HG02870 (cell line): Measurements from ENCODE around the gene RCE1.
"Not testable (repeated sequence)": the region's sequence is repeated elsewhere in the genome, so short reads cannot be mapped to it uniquely, and the experiment has no call there.

Source experiments
- ATAC-seq: cut with Tn5 transposase; IDR thresholded peaks from one replicate; pipeline ENCODE4 v1.9.1; 2021; ENCODE audit warnings: mild to moderate bottlenecking, moderate library complexity; ENCODE audit not compliant: unreplicated experiment

RCE1 gene, protein sequence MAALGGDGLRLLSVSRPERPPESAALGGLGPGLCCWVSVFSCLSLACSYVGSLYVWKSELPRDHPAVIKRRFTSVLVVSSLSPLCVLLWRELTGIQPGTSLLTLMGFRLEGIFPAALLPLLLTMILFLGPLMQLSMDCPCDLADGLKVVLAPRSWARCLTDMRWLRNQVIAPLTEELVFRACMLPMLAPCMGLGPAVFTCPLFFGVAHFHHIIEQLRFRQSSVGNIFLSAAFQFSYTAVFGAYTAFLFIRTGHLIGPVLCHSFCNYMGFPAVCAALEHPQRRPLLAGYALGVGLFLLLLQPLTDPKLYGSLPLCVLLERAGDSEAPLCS

DNA sequence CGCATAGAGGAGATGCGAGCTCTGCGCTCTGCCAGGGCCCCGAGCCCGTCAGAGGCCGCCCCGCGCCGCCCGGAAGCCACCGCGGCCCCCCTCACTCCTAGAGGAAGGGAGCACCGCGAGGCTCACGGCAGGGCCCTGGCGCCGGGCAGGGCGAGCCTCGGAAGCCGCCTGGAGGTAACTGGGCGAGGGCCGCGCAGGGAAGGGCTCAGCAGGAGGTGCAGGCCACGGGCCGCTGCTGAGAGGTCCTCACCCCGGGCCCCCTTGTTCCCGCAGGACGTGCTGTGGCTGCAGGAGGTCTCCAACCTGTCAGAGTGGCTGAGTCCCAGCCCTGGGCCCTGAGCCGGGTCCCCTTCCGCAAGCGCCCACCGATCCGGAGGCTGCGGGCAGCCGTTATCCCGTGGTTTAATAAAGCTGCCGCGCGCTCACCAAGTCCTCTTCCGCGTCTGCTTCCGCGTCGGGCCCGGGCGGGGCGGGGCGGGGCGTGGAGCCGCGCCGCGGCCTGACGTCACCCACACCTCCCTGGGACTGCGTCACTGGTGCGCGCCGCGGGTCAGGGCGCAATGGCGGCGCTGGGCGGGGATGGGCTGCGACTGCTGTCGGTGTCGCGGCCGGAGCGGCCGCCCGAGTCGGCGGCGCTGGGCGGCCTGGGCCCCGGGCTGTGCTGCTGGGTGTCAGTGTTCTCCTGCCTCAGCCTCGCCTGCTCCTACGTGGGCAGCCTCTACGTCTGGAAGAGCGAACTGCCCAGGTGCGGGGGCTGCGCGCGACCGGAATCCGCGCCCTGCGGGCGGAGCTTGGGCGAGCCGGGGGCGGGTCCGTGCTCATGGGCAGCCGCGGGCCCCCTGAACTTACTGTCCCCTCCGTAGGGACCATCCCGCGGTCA is at the start of gene RCE1:
Gene RCE1, plus strand, starts transcription at position 546 of the 880 bp plus-strand sequence. Its CDS starts 15 bp downstream, at position 561.
- ATAC-seq = peak; percentile 68

DNA sequence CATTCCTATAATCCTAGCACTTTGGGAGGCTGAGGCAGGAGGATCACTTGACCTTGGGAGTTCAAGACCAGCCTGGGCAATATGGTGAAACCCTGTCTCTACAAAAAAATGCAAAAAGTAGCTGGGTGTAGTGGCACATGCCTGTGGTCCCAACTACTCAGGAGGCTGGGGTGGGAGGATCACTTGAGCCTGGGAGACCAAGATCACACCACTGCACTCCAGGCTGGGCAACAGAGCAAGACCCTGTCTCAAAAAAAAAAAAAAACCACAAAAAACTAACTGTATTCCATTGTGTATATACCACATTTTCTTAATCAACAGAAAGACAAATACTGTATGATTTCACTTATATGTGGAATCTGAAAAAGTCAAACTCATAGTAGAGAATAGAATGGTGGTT is 43.4 kb upstream of the RCE1 start:
- ATAC-seq = not testable (repeated sequence)

DNA sequence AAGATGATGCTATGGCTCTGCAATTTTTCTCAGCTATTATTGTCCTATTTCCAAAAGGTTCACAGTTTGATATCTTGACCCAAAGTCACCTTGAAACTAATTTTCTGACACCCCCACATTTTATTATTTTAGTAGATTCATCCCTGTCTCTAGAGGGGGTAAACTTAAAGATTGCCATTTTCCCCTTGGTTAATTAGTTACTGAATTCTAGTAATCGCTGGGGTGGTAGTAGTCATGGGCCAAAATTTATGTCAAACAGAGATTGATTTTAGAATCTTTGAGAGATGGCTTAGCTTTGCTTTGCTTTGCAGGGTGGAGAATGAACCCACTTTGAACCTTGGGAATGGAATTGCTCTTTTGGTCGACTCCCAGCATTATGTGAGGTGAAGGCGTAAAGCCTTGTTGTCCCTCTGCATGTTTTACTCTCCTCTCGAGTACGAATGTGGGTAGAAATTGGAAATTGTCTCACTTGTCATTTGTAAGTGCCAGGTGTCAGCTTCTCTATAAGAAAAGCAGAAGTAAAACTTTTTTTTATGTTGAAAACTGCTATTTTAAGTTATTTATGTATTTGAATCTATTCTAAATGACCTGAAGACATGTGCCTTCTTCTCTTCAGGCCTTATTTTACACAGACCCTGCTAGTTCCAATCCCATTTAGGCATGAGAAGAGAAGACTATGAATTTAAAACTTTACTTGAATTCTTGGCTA is 42.4 kb upstream of the RCE1 start:
- no peak for ATAC-seq

DNA sequence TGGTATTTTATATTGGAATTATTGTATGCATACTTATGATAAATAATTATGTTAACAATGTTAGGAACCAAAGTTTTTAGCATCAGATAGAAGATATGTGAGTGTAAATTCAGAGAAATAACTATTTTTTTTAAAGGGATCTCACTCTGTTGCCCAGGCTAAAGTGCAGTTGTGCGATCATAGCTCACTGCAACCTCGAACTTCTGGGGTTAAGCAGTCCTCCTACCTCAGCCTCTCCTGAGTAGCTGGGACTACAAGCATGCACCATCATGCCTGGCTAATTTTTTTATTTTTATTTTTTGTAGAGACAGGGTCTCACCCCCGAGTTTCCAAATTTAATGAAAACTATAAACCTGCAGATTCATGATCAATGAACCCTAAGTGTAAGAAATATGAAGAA is 33.6 kb upstream of the RCE1 start:
- ATAC-seq = no peak

DNA sequence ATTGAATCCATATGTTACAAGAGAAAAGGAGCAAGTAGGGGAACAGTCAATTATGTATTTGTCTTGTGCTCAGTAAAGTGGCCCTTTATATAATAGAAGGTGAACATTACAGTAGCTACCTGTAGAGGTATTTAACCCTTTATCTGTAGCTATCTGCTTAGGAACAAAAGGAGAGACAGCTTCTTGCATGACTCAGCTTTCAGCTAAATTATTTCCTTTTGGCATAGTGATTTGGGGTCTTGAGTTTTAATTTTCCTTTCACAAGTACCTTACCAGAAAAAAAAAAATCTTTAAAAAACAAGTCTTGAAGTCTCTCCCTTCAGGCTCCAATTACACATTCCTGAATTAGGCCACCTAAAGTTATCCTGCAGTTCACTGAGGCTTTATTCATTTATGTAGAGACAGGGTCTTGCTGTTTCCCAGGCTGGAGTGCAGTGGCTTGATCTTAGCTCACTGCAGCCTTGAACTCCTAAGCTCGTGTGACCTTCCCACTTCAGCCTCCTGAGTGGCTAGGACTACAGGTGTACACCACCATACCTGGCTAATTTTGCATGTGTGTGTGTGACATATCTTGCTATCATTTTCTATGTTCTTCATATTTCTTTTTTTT is 32.6 kb upstream of the RCE1 start:
- ATAC-seq = no peak

DNA sequence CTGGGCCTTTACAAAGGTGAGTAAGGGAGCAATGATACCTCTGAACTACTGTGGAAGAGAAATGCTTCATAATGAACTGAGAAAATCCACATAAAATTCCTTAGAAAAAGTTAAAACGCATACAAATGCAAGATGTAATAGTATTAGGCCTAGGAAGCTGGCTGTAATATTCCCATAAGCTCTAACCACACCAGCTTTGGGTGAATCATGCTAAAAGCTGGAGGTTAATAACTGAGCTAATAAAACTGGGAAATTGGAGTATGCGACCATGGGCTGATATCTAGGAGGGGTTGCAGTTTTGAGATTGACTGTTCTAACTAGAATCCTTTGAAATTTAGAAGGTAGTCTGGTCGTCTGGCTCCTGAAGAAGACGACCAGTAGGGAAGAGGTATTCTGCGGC is 28.6 kb upstream of the RCE1 start:
- no peak for ATAC-seq

DNA sequence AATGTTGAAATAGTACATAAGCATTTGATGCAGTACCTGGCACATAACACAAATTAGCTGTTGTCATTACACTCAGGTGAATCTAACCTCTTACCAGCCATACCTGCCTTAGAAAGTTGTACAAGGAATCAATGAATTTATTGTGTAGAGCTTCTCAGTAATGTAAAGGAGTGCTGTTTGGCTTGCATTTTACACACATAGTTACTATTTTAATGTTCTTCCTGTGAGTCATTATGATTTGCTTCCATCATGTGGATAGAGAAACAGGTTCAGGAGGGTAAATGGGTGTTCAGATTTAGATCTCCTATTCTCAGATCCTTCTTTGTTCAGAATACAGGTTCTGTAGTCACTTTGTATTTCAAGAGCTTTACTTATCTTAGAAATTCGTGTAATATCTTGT is 27.6 kb upstream of the RCE1 start:
- no peak for ATAC-seq

DNA sequence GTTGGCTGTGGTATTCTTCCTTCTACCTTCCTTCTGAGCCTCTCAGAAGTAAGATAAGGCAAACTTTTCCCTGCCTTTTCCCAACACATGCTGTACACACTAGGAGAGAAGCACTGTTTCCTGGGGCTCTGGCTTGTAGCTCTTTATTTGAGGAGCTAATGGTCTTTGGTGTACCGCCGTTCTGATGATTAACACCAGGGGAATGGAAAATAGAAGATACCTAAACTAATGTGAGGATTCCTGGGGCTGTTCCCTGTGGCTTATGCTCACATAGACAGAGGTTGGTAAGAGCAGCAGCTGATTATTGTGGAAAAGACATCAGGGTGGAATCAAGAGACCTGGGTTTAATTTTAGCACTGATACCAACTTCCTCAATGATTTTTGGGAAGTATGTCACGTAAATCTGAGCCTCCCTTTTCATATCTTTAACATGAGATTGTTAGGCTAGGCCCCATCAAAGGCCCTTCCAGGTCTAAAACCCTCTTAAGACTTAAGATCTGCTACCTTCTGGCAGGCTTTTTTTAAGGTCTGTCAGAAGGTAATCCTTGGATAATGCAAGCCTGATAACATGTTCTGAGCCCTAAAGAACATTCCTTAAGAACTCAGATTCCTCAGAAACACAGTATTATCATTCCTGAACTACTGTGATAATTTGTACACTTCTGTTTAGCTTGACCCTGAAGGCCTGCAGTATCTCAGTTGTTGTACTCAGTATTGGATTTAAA is 24.8 kb upstream of the RCE1 start:
- ATAC-seq = no peak

DNA sequence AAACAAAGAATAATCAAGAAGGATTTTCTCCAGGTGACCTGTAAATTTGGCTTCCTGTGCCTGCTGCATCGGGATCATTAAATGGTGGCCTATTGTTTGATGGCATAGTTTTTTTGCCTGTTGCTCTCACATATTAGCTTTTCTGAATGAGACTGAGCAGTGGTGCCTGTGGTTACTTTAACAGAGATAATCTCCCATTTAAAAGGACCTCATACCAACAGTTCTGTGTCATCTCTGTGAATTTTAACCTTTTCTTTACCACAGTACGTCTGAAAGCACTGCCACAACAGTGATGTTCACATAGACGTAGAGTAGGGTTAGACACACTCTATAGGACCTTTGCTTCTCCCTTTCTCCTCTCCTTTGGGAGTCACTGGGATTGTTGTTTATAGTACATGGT is 22.9 kb upstream of the RCE1 start:
- ATAC-seq = no peak

DNA sequence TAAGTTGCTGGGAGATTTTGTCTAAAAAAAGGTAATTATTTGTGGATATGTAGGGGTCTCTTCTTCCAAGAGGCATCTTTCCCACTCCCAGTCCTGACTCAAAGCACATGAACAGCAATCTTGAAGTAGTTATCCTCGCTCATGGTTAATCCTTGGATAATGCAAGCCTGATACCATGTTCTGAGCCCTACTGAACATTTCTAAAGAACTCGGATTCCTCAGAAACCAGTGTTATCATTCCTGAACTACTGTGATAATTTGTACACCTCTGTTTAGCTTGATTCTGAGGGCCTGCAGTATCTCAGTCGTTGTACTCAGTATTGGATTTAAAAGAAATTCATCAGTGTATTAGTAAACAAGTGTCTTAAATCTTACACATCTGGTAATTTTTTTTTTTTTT is 22.3 kb upstream of the RCE1 start:
- no peak for ATAC-seq

DNA sequence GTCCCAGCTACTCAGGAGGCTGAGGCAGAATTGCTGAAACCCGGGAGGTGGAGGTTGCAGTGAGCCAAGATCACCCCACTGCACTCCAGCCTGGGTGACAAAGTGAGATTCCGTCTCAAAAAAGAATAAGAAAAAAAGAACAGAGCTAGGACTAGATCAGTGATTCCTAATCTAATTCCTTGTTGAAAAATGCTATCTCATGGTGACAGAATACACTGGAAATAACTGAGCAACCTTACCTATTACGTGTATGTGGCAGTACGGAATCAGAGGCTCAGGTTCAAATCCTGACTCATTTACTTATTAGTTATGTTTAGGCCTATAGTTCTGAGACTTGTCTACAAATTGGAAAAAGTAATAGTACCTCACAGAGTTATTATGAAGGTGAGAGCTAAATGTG is 19.5 kb upstream of the RCE1 start:
- ATAC-seq = no peak

DNA sequence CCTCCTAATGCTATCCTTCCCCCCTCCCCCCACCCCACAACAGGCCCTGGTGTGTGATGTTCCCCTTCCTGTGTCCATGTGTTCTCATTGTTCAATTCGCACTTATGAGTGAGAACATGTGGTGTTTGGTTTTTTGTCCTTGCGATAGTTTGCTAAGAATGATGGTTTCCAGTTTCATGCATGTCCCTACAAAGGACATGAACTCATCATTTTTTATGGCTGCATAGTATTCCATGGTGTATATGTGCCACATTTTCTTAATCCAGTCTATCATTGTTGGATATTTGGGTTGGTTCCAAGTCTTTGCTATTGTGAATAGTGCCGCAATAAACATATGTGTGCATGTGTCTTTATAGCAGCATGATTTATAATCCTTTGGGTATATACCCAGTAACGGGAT is 18.7 kb upstream of the RCE1 start:
- not testable (repeated sequence) for ATAC-seq

DNA sequence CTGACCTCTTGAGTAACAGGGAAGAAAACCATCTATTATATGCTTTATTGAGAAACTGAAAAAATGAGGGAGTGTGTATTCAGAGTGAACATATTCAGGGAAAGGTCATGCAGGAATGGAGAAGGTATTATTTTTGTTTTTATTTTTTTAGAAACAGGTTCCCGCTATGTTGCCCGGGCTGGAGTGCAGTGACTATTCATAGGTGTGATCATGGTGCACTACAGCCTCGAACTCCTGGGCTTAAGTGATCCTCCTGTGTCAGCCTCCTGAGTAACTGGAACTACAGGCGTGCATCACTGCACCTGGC is 8.7 kb upstream of the RCE1 start:
- ATAC-seq = no peak

DNA sequence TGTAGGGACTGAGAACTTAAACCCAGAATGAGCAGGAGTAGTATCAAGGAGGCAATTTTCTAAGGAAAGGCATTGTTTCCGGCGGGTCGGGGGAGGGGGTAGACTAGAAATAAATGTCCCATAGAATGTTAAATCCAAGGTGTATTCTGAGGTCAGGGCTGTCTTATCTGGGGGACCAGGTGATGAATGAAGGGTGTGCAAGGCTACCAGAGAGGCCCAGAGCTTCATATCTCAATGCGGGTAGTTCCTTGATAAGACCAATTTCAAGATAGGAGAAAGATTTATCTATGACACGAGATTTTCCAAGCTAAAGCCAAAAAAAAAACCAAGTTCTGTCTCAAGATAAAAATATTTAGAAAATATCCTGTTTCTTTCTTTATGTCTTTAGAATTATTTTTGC is 8.3 kb upstream of the RCE1 start:
- ATAC-seq = no peak

DNA sequence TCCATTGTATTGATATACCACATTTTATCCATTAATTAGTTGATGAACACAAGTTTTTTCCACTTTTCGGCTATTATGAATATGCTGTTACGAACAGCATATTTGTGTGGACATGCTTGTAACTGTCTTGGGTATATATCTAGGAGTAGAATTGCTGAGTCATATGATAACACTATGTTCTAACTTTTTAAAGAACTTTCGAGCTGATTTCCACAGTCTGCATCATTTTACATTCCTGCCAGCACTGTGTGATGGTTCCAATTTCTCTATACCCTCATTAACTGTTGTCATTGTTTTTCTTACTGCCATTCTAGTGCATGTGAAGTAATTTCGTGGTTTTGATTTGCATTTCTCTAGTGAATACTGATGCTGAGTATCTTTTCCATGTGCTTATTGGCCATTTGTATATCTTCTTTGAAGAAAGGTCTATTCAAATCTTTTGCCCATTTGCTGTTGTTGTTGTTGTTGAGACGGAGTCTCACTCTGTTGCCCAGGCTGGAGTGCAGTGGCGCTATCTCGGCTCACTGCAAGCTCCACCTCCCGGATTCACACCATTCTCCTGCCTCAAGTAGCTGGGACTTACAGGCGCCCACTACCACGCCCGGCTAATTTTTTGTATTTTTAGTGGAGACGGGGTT is 7.4 kb upstream of the RCE1 start:
- ATAC-seq = no peak

DNA sequence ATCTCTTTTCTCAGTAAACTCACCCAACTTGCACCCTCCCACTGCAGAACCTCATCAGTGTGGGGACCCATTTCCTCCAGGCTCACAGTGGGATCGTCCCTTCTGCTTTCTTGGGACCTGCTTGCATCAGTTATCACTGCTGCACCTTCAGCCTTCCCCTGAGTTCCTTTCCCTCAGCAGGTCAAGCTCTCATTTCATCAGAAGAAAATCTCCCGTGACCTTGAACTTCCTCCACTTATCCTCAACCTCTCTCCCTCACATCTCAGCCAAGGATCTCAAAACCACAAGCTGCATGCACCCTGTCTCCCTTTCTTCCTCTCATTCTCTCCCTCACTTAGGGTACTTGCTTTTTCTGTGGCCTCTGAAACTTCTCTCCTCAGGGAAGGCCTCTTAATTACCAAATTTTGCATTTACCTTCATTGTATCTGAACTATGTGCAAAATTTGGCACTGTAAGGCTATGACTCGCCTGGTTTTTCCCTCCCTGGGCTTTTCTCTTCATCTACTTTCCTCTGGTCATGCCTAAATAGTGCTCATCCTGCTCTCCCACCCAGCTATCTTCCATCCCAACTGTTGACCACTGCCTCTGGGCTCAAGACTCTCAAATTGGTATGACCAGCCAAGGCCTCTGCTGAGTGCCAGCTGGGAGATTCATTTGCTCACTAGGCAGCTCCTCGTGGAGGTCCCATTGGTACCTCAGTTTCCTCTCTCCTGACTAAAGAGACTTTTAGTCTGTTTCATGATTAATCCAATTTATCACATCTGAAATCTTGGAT is 2.7 kb upstream of the RCE1 start:
- ATAC-seq = no peak

DNA sequence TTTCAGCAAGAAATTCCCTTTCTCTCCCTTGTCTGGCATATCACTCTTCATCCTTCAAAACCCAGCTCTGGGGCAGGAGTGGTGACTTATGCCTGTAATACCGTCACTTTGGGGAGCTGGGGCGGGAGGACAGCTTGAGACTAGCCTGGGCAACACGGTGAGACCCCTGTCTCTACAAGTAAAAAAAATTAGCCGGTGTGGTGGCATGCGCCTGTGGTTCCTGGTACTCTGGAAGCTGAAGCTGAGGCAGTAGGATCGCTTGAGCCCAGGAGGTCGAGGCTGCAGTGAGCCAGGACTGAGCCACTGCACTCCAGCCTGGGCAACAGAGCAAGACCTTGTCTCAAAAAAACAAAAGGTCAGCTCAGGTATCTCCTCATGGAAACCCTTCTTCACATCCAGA is 1.4 kb upstream of the RCE1 start:
- ATAC-seq = no peak

DNA sequence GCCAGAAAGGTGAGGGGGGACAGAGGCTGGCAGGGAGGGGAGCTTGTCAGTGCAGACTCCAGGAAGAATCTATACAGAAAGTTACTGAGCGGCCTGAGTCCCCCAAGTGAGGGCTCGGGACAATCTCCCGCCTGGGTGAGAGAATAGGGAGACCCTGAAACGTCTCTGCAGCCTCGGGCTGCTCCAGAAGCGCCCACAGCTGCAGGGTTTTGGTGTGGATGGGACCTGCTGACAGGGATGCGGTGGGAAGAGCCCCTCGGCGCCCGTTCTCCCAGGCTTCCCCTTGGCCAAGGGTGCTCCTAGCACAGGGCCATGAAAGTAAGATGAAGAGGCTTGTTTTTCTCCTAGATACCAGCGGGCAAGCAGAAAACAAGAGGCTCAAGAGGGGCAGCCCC is 743 bp upstream of the RCE1 start:
- ATAC-seq = peak; percentile 4

DNA sequence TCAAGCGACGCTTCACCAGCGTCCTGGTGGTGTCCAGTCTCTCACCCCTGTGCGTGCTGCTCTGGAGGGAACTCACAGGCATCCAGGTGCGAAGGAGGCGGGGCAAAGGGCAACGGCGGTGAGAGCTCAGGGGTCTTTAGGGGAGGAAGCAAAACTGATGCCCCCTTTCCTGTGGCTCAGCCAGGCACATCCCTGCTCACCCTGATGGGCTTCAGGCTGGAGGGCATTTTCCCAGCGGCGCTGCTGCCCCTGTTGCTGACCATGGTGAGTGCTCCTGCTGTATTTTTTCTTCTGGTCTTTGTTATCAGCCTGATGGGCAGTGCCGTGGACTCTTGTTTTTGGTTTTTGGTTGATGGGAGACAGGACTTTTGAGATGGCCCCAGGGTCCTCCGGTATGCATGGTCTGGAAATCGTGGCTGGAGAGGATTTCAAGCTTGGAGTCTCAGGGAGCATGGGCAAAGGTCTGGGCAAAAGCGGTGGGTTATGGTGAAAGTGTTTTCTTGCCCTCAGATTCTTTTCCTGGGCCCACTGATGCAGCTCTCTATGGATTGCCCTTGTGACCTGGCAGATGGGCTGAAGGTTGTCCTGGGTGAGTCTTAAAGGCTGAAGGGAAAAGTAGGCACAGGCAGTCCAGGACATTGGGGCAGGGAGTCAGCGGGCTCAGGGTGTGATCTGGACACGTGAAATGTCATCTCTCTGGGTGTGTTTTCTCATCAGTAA is 695 bp downstream of the RCE1 start:
- ATAC-seq = no peak
